ENCODE measurements around the gene PLVAP. TPM values are rescaled to one million over a fixed set of nuclear protein-coding genes. Genes with fewer than 3 reads are reported as not detected.

The PLVAP gene
- total and polyA plus RNA-seq, 12 donors: 27.9 to 381 (median 84.0) TPM

- Histone ChIP-seq H3K9me3 (replicated peaks in 1 of 3) (no peaks in the 10 kb centered on the region), H3K27ac (peak within 1 kb of the TSS; percentile 72 to 91 (median 83)), H3K36me3 (replicated peaks in 1 of 2) (no peaks in the 10 kb centered on the region), H3K27me3 (no peaks in the 10 kb centered on the region), H3K4me3 (peak within 1 kb of the TSS; percentile 6 to 76 (median 50)), H3K4me1 (replicated peaks in 1 of 2) (peaks cover 8 to 26% of the 10 kb centered on the region in 2 donors)
- no peak for TF ChIP-seq CTCF (IDR thresholded peaks at IDR 0.05)
- TF ChIP-seq POLR2A (IDR thresholded peaks at IDR 0.05): peak in 1 of 2 donors; percentile 79
- peak; percentile 92 to 96 (median 94) for DNase-seq
- WGBS, 4 donors: 2 to 8% (median 4%) methylated on average over 30 to 86 of the region's 86 CpGs
- intact Hi-C loops (cut with DNase I): no loop called here
These were observed 42.4 kb downstream of the PLVAP start, which contains the start of gene ANO8 for GRCh38 chr19:17334414-17335409. ANO8 (minus strand) TSS chr19:17334855; CDS start chr19:17334670, 185 bp downstream.

GRCh38 chr19:17333611-17334413 lies 43.3 kb downstream of the PLVAP start:
- H3K4me1 ChIP-seq (replicated peaks in 1 of 2): peaks cover 8 to 30% of the 10 kb centered on the region in 2 donors
- H3K36me3 ChIP-seq (replicated peaks in 1 of 2): no peaks in the 10 kb centered on the region
- peak; percentile 75 to 89 (median 88) for DNase-seq
- WGBS, 4 donors: 18 to 29% (median 23%) methylated on average over 16 to 52 of the region's 52 CpGs
- TF ChIP-seq CTCF (IDR thresholded peaks at IDR 0.05) (no peak), POLR2A (IDR thresholded peaks at IDR 0.05) (peak in 1 of 2 donors; percentile 76)
- H3K27me3 ChIP-seq: no peaks in the 10 kb centered on the region
- intact Hi-C loops (cut with DNase I): no loop called here
- H3K9me3 ChIP-seq (replicated peaks in 1 of 3): no peaks in the 10 kb centered on the region
- peak overlapping the region; percentile 6 to 76 (median 50) for H3K4me3 ChIP-seq
- peak overlapping the region; percentile 72 to 91 (median 83) for H3K27ac ChIP-seq

GRCh38 chr19:17332677-17333581 lies 44.2 kb downstream of the PLVAP start:
- peak in 5 of 7 donors; percentile 56 to 81 (median 65) for DNase-seq
- H3K27me3 ChIP-seq: no peaks in the 10 kb centered on the region
- WGBS, 4 donors: 91 to 92% (median 92%) methylated on average over 18 to 45 of the region's 45 CpGs
- TF ChIP-seq CTCF (IDR thresholded peaks at IDR 0.05): no peak
- no peak for TF ChIP-seq POLR2A (IDR thresholded peaks at IDR 0.05)
- peak overlapping the region in 2 of 5 donors; percentile 89 to 91 for H3K27ac ChIP-seq
- H3K9me3 ChIP-seq (replicated peaks in 1 of 3): no peaks in the 10 kb centered on the region
- intact Hi-C loops (cut with DNase I): no loop called here
- peak overlapping the region in 1 of 4 donors; percentile 76 for H3K4me3 ChIP-seq
- peaks cover 9 to 33% of the 10 kb centered on the region in 2 donors for H3K4me1 ChIP-seq (replicated peaks in 1 of 2)
- no peaks in the 10 kb centered on the region for H3K36me3 ChIP-seq (replicated peaks in 1 of 2)

All from adrenal gland (tissue), 12 donors.